ENCODE data around the gene RCAN1. TPM values are rescaled to one million over a fixed set of nuclear protein-coding genes. Genes with fewer than 3 reads are reported as not detected.

Gene RCAN1
- total RNA-seq, 1 donor from 2014 or later = 22.9 TPM

GRCh38 chr21:34632498-34632897 is 17.6 kb upstream of the RCAN1 start:
- no peaks in the 10 kb centered on the region for H3K9me3 ChIP-seq
- H3K27me3 ChIP-seq (ENCODE audit: low read depth) = peaks cover 5% of the 10 kb centered on the region
- DNase-seq (no peak), ATAC-seq (no peak)
- no peak overlapping the region for H3K27ac ChIP-seq
- H3K36me3 ChIP-seq = no peaks in the 10 kb centered on the region
- H3K4me3 ChIP-seq = no peak overlapping the region
- TF ChIP-seq CTCF (IDR thresholded peaks at IDR 0.05) = no peak
- H3K4me1 ChIP-seq = no peaks in the 10 kb centered on the region
- intact Hi-C loops (cut with DNase I) = no loop called here

- H3K4me1 ChIP-seq = no peaks in the 10 kb centered on the region
- no peaks in the 10 kb centered on the region for H3K36me3 ChIP-seq
- peaks cover 5% of the 10 kb centered on the region for H3K27me3 ChIP-seq (ENCODE audit: low read depth)
- H3K4me3 ChIP-seq = no peak overlapping the region
- intact Hi-C loops (cut with DNase I) = no loop called here
- DNase-seq (no peak), ATAC-seq (peak; percentile 69 to 77)
- peak; percentile 82 for TF ChIP-seq CTCF (IDR thresholded peaks at IDR 0.05)
- no peaks in the 10 kb centered on the region for H3K9me3 ChIP-seq
- no peak overlapping the region for H3K27ac ChIP-seq
Observed at GRCh38 chr21:34630536-34631143, 15.7 kb upstream of the RCAN1 start.

- intact Hi-C loops (cut with DNase I) = no loop called here
- Histone ChIP-seq H3K27me3 (ENCODE audit: low read depth) (peaks cover 6% of the 10 kb centered on the region), H3K27ac (no peak overlapping the region), H3K4me3 (no peak overlapping the region), H3K36me3 (no peaks in the 10 kb centered on the region), H3K9me3 (no peaks in the 10 kb centered on the region), H3K4me1 (no peaks in the 10 kb centered on the region)
- ATAC-seq (no peak), DNase-seq (no peak)
- no peak for TF ChIP-seq CTCF (IDR thresholded peaks at IDR 0.05)
Observed at GRCh38 chr21:34626131-34626530, 11.2 kb upstream of the RCAN1 start.

GRCh38 chr21:34625030-34625593 is 10.2 kb upstream of the RCAN1 start:
- Histone ChIP-seq H3K9me3 (no peaks in the 10 kb centered on the region), H3K4me1 (no peaks in the 10 kb centered on the region), H3K27me3 (ENCODE audit: low read depth) (peaks cover 6% of the 10 kb centered on the region), H3K4me3 (no peak overlapping the region), H3K27ac (no peak overlapping the region), H3K36me3 (no peaks in the 10 kb centered on the region)
- no peak for TF ChIP-seq CTCF (IDR thresholded peaks at IDR 0.05)
- ATAC-seq (no peak), DNase-seq (no peak)
- intact Hi-C loops (cut with DNase I) = no loop called here

- Histone ChIP-seq H3K4me3 (no peak overlapping the region), H3K36me3 (no peaks in the 10 kb centered on the region), H3K27ac (no peak overlapping the region), H3K9me3 (no peaks in the 10 kb centered on the region), H3K4me1 (no peaks in the 10 kb centered on the region), H3K27me3 (ENCODE audit: low read depth) (peaks cover 6% of the 10 kb centered on the region)
- ATAC-seq (no peak), DNase-seq (no peak)
- TF ChIP-seq CTCF (IDR thresholded peaks at IDR 0.05) = no peak
- intact Hi-C loops (cut with DNase I) = no loop called here
Observed at GRCh38 chr21:34623516-34623915, 8.6 kb upstream of the RCAN1 start.
